GM12878 (cell line): ENCODE measurements around the gene ABHD8. TPM values are rescaled to one million over a fixed set of nuclear protein-coding genes. Genes with fewer than 3 reads are reported as not detected.

ENCODE experiments used
- ATAC-seq: fragments of 200-7000 bp; cut with Tn5 transposase; 3 replicates; pipeline ENCODE4 v1.9.1; 2020; ENCODE audit warnings: mild to moderate bottlenecking, moderate library complexity
- BruUV-seq: library from RNA; stranded (reverse); fragments of 400-500 nt; replicated peaks from 2 replicates; lab custom pipeline; 2021; lab: Mats Ljungman, UMichigan
- CTCF ChIA-PET: fragments of 300-600 bp; sonication (Branson Sonifier 250); formaldehyde crosslinking; extraction: SDS; loops from one replicate; lab custom pipeline; 2021; ENCODE audit warnings: inconsistent platforms; lab: Yijun Ruan, JAX
- POLR2A ChIA-PET: fragments of 350-600 bp; formaldehyde crosslinking; extraction: SDS; loops from one replicate; lab custom pipeline; 2021; ENCODE audit warnings: inconsistent platforms; lab: Charles Lee
- RAD21 ChIA-PET: fragments of 300-600 bp; sonication (Branson Sonifier 250); formaldehyde crosslinking; loops from one replicate; lab custom pipeline; 2023; ENCODE audit warnings: antibody characterized with exemption; ENCODE audit not compliant: unreplicated experiment; lab: Charles Lee
- SMC1A ChIA-PET: fragments of 300-600 bp; sonication (Branson Sonifier 250); formaldehyde crosslinking; loops from one replicate; lab custom pipeline; 2023; ENCODE audit not compliant: unreplicated experiment, uncharacterized antibody; lab: Charles Lee
- DNase-seq: peaks from one replicate; pipeline ENCODE4 v3.0.0-alpha.2; 2011; ENCODE audit warnings: low read depth, low spot score
- FAIRE-seq: peaks from 3 replicates; lab custom pipeline; 2011; peaks lifted over from hg19 to GRCh38; lab: Jason Lieb, UNC
- H2AFZ ChIP-seq: 2 replicates; pipeline ENCODE4 v1.6.0; 2011; ENCODE audit warnings: low read depth, low read length, control low read depth; ENCODE audit not compliant: control insufficient read depth
- H3K27ac ChIP-seq: 2 replicates; pipeline ENCODE4 v1.5.1; 2011; ENCODE audit warnings: control low read depth; ENCODE audit not compliant: control insufficient read depth, insufficient read depth
- H3K27me3 ChIP-seq, 2 experiments: replicated peaks in 1 of 2; 2 replicates each; pipeline versions ENCODE4 v1.6.0 to v1.6.1; 2011; ENCODE audit warnings: low read length in 1 of 2; ENCODE audit not compliant: control insufficient read depth in 2 of 2, insufficient read depth in 2 of 2
- H3K36me3 ChIP-seq, 2 experiments: 2 replicates each; pipeline ENCODE4 v1.5.1; 2011; ENCODE audit warnings: low read length in 1 of 2; ENCODE audit not compliant: control insufficient read depth in 2 of 2, insufficient read depth in 2 of 2
- H3K4me1 ChIP-seq: 2 replicates; pipeline ENCODE4 v1.6.1; 2011; ENCODE audit warnings: mild to moderate bottlenecking, low read length, moderate library complexity, mixed read lengths; ENCODE audit not compliant: control insufficient read depth, insufficient read depth
- H3K4me2 ChIP-seq: 2 replicates; pipeline ENCODE4 v1.6.0; 2011; ENCODE audit warnings: control low read depth; ENCODE audit not compliant: control insufficient read depth, insufficient read depth
- H3K4me3 ChIP-seq: fragments of 200-600 bp; sonication (generic); 2 replicates; pipeline ENCODE4 v1.5.1; 2016
- H3K79me2 ChIP-seq: 2 replicates; pipeline ENCODE4 v1.6.0; 2011; ENCODE audit warnings: low read length; ENCODE audit not compliant: control insufficient read depth, insufficient read depth
- H3K9ac ChIP-seq: 2 replicates; pipeline ENCODE4 v1.8.0; 2011; ENCODE audit warnings: low read length, control low read depth, mixed read lengths; ENCODE audit not compliant: control insufficient read depth, insufficient read depth
- H3K9me3 ChIP-seq: replicated peaks from 3 replicates; pipeline ENCODE4 v1.5.1; 2011; ENCODE audit warnings: mild to moderate bottlenecking, low read length; ENCODE audit not compliant: control insufficient read depth, insufficient read depth
- H4K20me1 ChIP-seq: 2 replicates; pipeline ENCODE4 v1.6.0; 2011; ENCODE audit not compliant: control insufficient read depth, insufficient read depth
- ETV6 ChIP-seq, 2 experiments: fragments of 450-650 bp in 1 of 2; IDR thresholded peaks in 1 of 2; conservative IDR thresholded peaks in 1 of 2; 2 replicates each; pipeline ENCODE4 v1.6.1; 2014; ENCODE audit warnings: antibody characterized with exemption in 1 of 2, borderline replicate concordance in 1 of 2, low read depth in 1 of 2, mild to moderate bottlenecking in 1 of 2, moderate library complexity in 1 of 2
- MTA3 ChIP-seq: IDR thresholded peaks from 2 replicates; pipeline ENCODE4 v1.6.1; 2012; ENCODE audit warnings: low read length, inconsistent platforms, borderline replicate concordance
- NFYB ChIP-seq: IDR thresholded peaks from 2 replicates; pipeline ENCODE4 v1.6.1; 2011; ENCODE audit warnings: low read depth, mild to moderate bottlenecking, low read length, improper control_type of control experiment, moderate library complexity; ENCODE audit not compliant: insufficient read depth
- POLR2A ChIP-seq: IDR thresholded peaks from 2 replicates; pipeline ENCODE4 v1.6.1; 2011; ENCODE audit warnings: low read depth, mild to moderate bottlenecking, low read length
- POLR2AphosphoS2 ChIP-seq: IDR thresholded peaks from 2 replicates; pipeline ENCODE4 v1.6.1; 2011; ENCODE audit warnings: low read depth, mild to moderate bottlenecking, low read length, improper control_type of control experiment, moderate library complexity
- POLR2AphosphoS5 ChIP-seq: IDR thresholded peaks from 2 replicates; pipeline ENCODE4 v1.6.1; 2011; ENCODE audit warnings: mild to moderate bottlenecking, low read length, inconsistent platforms
- POU2F2 ChIP-seq: IDR thresholded peaks from 3 replicates; pipeline ENCODE4 v1.6.1; 2011; ENCODE audit warnings: low read depth, mild to moderate bottlenecking, low read length, borderline replicate concordance
- TBL1XR1 ChIP-seq: IDR thresholded peaks from 2 replicates; pipeline ENCODE4 v1.6.1; 2012; ENCODE audit warnings: low read depth, low read length, improper control_type of control experiment
- TCF3 ChIP-seq: IDR thresholded peaks from 2 replicates; pipeline ENCODE4 v1.6.1; 2012; ENCODE audit warnings: low read depth, mild to moderate bottlenecking, low read length, borderline replicate concordance; ENCODE audit not compliant: insufficient read depth
- ZBED1 ChIP-seq: IDR thresholded peaks from 2 replicates; pipeline ENCODE4 v1.6.1; 2016; ENCODE audit warnings: borderline replicate concordance
- WGBS: methylation state at CpG from one replicate; pipeline ENCODE4 v1.1.6; 2016; ENCODE audit warnings: low lambda C conversion rate; ENCODE audit not compliant: insufficient replicate concordance, insufficient coverage; ENCODE audit errors: missing lambda C conversion rate; 5-methylcytosine and 5-hydroxymethylcytosine counted together
- in situ Hi-C: fragments of 300-500 bp; cut with MboI; formaldehyde crosslinking; loops from 9 replicates; pipeline ENCODE4 v1.14.3; 2018; ENCODE audit warnings: mixed read lengths
- intact Hi-C: fragments of 100-400 bp; cut with micrococcal nuclease; formaldehyde crosslinking; loops from one replicate; pipeline ENCODE4 v1.14.2; 2022; ENCODE audit not compliant: unreplicated experiment
- polyA plus RNA-seq, 11 experiments: library from polyadenylated mRNA; depleted of rRNA in 4 of 11; unstranded in 6 of 11; stranded (reverse) in 5 of 11; fragments of >200 nt; fragmentation: Nextera tagmentation in 4 of 11; fragmentation: Illumina TruSeq in 1 of 11; extraction: Ambion mirVana in 4 of 11; extraction: Trizol in 1 of 11; gene quantifications; 1 replicate in 1 of 11; 2 replicates in 10 of 11; pipeline versions ENCODE4 v1.2.1 to v1.2.3, GENCODE V29; 2011 to 2016; ENCODE audit warnings: inconsistent platforms in 2 of 11, missing spikeins in 2 of 11, low read depth in 1 of 11
- total RNA-seq, 4 experiments: library from RNA; depleted of rRNA in 3 of 4; stranded (reverse); fragments of >200 nt in 3 of 4; fragmentation: Illumina TruSeq in 1 of 4; extraction: Trizol in 1 of 4; gene quantifications; 2 replicates each; pipeline versions ENCODE4 v1.2.1 to v1.2.3, GENCODE V29; 2013 to 2021
- TF ChIP-seq, protein P1 (sequence below): fragments of 450-650 bp; conservative IDR thresholded peaks from 2 replicates; pipeline ENCODE4 v1.6.1; 2017; ENCODE audit warnings: mild to moderate bottlenecking, moderate library complexity
- TF ChIP-seq, protein P2 (sequence below): fragments of 450-650 bp; IDR thresholded peaks from 2 replicates; pipeline ENCODE4 v1.6.1; 2018; ENCODE audit warnings: mild to moderate bottlenecking, low read depth, moderate library complexity; ENCODE audit not compliant: partially characterized antibody
- TF ChIP-seq, protein P3 (sequence below): fragments of 450-650 bp; IDR thresholded peaks from 2 replicates; pipeline ENCODE4 v1.6.1; 2017; ENCODE audit warnings: mild to moderate bottlenecking, moderate library complexity
- TF ChIP-seq, protein P4 (sequence below): IDR thresholded peaks from 2 replicates; pipeline ENCODE4 v1.6.1; 2012; ENCODE audit warnings: low read depth, low read length, improper control_type of control experiment

ABHD8 gene
- total and polyA plus RNA-seq, 10 of the 15 experiments (the other 5 are each of a cell fraction or from before 2014, with no cell fraction given) = 0.03 to 12.5 (median 6.0) TPM

DNA sequence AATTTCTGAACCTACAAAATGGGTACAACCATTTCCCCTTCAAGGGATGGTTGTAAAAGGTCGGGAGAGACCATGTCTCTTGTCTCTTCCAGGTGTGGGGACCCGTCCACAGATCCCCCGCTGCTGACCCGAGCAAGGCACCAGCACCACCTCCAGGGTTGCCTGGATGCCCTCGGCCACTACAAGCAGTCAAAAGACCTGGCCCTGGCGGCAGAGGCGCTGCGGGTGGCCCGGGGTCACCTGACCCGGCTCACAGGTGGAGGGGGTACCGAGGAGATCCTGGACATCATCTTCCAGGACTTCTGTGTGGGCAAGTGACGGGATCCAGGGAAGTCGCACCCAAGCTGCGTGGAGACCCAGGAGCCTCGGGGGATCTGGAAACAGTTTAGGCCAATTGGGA lies 38.2 kb upstream of the ABHD8 start (continued):
- TF ChIP-seq TCF3 = no peak
- TF ChIP-seq MTA3 = no peak
- no peak for TF ChIP-seq ZBED1
- TF ChIP-seq POLR2A = no peak
- TF ChIP-seq, protein P1, sequence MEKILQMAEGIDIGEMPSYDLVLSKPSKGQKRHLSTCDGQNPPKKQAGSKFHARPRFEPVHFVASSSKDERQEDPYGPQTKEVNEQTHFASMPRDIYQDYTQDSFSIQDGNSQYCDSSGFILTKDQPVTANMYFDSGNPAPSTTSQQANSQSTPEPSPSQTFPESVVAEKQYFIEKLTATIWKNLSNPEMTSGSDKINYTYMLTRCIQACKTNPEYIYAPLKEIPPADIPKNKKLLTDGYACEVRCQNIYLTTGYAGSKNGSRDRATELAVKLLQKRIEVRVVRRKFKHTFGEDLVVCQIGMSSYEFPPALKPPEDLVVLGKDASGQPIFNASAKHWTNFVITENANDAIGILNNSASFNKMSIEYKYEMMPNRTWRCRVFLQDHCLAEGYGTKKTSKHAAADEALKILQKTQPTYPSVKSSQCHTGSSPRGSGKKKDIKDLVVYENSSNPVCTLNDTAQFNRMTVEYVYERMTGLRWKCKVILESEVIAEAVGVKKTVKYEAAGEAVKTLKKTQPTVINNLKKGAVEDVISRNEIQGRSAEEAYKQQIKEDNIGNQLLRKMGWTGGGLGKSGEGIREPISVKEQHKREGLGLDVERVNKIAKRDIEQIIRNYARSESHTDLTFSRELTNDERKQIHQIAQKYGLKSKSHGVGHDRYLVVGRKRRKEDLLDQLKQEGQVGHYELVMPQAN = no peak
- no peak for TF ChIP-seq ETV6 (conservative IDR thresholded peaks at IDR 0.05 in 1 of 2, IDR thresholded peaks at IDR 0.05 in 1 of 2; ENCODE audit: borderline replicate concordance in 1 of 2, low read depth in 1 of 2)
- no peak for TF ChIP-seq POLR2AphosphoS5
- no peak for TF ChIP-seq POLR2AphosphoS2

DNA sequence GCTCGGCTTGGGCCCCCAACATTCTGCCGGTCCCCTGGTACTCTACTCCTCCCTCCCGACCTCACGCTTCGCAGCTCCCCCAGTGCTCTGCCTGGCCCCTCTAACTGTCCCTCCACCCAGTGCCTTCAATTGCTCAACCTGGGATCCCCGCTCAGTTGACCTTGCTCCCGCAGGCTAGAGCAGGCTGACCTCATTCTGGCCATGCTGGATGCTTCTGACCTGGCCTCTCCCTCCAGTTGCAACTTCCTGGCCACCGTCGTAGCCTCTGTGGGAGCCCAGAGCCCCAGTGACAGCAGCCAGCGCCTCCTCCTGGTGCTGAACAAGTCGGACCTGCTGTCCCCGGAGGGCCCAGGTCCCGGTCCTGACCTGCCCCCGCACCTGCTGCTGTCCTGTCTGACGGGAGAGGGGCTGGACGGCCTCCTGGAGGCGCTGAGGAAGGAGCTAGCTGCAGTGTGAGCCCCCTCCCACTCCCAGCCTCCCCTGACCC lies 37.7 kb upstream of the ABHD8 start:
- ChIA-PET RAD21 (no interaction called here), SMC1A (no interaction called here)
- H2AFZ ChIP-seq = no peak overlapping the region
- TF ChIP-seq, protein P2, sequence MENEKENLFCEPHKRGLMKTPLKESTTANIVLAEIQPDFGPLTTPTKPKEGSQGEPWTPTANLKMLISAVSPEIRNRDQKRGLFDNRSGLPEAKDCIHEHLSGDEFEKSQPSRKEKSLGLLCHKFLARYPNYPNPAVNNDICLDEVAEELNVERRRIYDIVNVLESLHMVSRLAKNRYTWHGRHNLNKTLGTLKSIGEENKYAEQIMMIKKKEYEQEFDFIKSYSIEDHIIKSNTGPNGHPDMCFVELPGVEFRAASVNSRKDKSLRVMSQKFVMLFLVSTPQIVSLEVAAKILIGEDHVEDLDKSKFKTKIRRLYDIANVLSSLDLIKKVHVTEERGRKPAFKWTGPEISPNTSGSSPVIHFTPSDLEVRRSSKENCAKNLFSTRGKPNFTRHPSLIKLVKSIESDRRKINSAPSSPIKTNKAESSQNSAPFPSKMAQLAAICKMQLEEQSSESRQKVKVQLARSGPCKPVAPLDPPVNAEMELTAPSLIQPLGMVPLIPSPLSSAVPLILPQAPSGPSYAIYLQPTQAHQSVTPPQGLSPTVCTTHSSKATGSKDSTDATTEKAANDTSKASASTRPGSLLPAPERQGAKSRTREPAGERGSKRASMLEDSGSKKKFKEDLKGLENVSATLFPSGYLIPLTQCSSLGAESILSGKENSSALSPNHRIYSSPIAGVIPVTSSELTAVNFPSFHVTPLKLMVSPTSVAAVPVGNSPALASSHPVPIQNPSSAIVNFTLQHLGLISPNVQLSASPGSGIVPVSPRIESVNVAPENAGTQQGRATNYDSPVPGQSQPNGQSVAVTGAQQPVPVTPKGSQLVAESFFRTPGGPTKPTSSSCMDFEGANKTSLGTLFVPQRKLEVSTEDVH = no peak
- TF ChIP-seq NFYB (no peak), TBL1XR1 (no peak), POU2F2 (no peak)
- TF ChIP-seq, protein P3, sequence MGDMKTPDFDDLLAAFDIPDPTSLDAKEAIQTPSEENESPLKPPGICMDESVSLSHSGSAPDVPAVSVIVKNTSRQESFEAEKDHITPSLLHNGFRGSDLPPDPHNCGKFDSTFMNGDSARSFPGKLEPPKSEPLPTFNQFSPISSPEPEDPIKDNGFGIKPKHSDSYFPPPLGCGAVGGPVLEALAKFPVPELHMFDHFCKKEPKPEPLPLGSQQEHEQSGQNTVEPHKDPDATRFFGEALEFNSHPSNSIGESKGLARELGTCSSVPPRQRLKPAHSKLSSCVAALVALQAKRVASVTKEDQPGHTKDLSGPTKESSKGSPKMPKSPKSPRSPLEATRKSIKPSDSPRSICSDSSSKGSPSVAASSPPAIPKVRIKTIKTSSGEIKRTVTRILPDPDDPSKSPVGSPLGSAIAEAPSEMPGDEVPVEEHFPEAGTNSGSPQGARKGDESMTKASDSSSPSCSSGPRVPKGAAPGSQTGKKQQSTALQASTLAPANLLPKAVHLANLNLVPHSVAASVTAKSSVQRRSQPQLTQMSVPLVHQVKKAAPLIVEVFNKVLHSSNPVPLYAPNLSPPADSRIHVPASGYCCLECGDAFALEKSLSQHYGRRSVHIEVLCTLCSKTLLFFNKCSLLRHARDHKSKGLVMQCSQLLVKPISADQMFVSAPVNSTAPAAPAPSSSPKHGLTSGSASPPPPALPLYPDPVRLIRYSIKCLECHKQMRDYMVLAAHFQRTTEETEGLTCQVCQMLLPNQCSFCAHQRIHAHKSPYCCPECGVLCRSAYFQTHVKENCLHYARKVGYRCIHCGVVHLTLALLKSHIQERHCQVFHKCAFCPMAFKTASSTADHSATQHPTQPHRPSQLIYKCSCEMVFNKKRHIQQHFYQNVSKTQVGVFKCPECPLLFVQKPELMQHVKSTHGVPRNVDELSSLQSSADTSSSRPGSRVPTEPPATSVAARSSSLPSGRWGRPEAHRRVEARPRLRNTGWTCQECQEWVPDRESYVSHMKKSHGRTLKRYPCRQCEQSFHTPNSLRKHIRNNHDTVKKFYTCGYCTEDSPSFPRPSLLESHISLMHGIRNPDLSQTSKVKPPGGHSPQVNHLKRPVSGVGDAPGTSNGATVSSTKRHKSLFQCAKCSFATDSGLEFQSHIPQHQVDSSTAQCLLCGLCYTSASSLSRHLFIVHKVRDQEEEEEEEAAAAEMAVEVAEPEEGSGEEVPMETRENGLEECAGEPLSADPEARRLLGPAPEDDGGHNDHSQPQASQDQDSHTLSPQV = no peak
- TF ChIP-seq, protein P4, sequence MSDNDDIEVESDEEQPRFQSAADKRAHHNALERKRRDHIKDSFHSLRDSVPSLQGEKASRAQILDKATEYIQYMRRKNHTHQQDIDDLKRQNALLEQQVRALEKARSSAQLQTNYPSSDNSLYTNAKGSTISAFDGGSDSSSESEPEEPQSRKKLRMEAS = no peak

More for the DNA sequence above, 37.7 kb upstream of the ABHD8 start:
- DNase-seq (no peak), FAIRE-seq (no peak), ATAC-seq (no peak)
- BruUV-seq = no TSS peak
- WGBS = 85% methylated on average over 14 of the region's 17 CpGs
- Histone ChIP-seq H3K9me3 (no peaks in the 10 kb centered on the region), H4K20me1 (no peaks in the 10 kb centered on the region), H3K27me3 (no peaks in the 10 kb centered on the region), H3K79me2 (peaks cover 6% of the 10 kb centered on the region), H3K36me3 (no peaks in the 10 kb centered on the region; a peak in 2 of 4 replicates), H3K4me1 (peaks cover 9% of the 10 kb centered on the region), H3K4me2 (no peak overlapping the region), H3K4me3 (no peak overlapping the region), H3K27ac (no peak overlapping the region), H3K9ac (no peak overlapping the region)
- in situ Hi-C loops (no loop called here), intact Hi-C loops (no loop called here)
- ChIA-PET POLR2A (no interaction called here), CTCF (no interaction called here)
